SU-DHL-6 (cell line): ENCODE data around the gene CHST5.

ENCODE experiments used
- CTCF ChIP-seq: fragments of 200-600 bp; sonication (generic); IDR thresholded peaks from one replicate; pipeline ENCODE4 v1.5.1; 2017; ENCODE audit warnings: antibody characterized with exemption, mild to moderate bottlenecking, low read length, moderate library complexity; ENCODE audit not compliant: insufficient read depth, poor library complexity, severe bottlenecking
- EZH2phosphoT487 ChIP-seq: fragments of 200-600 bp; sonication (generic), shearing (Covaris generic); conservative IDR thresholded peaks from 2 replicates; pipeline ENCODE4 v1.6.1; 2018; ENCODE audit warnings: mild to moderate bottlenecking, antibody characterized with exemption, low read length, moderate library complexity, mixed read lengths

GRCh38 chr16:75502916-75503605 lies 32.8 kb downstream of the CHST5 start:
- TF ChIP-seq CTCF = no peak
- no peak for TF ChIP-seq EZH2phosphoT487
